Measurements from ENCODE around the gene CABLES2.

Gene CABLES2

DNA sequence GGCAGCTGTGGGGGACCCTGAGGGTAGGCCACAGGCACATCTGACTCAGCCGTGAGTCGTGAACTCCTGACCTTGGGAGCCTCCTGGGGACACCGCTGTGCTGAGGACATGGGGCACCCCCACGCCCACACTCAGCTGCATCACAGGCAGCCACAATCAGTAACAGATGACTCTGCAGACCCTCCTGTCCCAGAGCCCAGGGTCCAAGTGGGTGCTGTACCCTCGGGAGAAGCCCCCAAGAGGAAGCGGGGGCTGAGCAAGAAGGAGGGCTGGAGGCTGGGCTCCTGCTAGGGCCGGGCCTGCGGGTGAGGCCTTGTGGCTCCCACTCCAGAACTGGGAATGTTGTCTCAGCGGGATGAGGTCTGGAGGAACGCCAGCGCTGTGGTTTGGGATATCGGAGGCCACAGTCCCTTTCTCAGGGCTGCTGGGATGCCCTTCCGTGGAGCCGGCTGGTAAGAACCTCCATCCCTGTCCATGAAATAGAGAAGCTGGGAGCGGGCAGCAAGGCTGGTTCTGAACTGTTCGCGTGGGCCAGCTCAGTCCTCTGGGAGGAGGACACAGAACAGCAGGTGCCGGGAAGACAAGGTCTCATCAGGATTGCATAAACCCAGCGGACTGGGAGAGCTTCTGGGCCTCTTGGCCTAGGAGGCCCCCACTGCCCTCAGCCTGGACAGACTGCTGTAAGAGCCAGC is 36.8 kb downstream of the CABLES2 start:
- DNase-seq: no peak

DNA sequence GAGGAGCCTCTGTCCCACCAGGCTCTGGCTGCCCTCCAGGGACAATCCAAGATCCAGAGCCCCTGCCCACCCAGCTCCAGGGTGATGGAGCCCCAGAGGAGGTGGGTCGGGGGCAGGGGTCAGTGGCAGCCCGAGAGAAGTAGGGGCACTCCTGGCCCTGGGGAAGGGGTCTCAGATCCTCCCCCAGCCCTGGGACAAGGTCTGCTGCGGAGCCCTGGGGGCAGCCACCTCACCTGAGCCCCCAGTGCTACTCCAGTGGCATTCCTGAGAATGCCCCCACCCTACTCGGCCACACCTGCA is 37.3 kb downstream of the CABLES2 start:
- no peak for DNase-seq

DNA sequence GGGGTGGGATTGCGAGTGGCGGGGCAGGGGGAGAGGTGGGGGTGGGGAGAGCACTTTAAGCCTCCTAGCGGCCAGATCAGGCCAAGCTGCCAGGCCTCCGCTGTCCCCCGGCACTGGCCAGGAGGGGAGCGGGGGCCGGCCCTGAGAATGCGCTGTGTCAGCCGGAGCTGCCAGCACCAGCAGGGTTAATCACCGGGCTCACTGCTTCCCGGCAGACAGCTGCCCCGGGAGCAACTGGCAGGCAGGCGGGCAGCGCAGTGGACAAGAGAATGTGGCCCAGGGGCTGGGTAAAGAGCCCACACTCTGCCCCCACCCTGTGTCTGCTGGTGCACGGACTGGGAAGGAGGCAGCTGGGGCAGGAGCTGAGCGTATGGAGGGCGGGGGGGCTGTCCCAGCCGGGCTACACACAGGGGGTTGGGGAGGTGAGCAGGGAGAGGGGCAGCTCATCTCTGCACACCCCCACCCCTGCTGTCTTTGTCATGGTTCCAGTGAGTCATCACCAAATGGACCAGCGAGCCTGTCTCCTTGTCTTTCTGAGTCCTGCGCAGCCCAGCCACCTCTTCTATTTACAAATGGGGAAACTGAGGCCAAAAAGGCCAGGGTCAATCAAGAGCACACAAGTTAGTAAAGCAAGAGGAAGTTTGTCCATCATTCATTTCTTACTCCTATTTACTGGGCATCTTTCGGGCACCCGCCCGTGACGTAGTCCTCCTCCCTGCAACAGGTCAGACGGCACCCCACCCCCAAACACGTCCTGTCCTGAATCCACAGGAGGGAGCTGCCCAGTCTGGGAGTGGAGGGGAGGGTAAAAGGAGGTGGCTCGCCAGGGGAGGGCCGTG is 37.9 kb downstream of the CABLES2 start:
- DNase-seq: no peak

DNA sequence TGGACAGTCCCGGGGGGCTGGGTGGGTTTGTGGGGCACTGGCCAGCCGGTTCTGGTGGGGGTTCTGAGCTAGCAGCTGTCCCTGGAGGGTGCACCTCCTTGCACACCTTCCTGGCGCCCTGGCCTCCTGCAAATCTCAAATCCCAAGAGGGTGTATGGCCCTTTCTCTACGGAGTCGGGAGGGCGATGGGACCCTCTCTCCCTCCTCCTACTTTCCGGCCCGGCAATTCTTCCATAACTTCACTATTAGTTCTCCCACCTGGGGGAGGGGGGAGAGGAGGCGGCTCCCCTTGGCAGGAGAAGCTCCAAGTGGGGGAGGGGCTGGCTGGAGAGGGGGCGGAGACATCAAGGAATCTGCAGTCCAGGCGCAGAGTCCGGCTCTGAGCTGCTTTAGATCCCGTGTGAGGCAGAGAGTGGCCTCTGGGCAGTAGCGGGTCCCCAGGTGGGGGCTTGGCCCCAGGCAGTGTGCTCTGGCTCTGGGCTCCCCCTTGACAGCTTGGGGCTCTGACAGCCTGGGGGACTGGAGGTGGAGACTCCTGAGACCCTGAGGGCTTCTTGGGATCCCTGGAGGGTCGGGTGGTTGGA is 38.6 kb downstream of the CABLES2 start:
- no peak for DNase-seq

DNA sequence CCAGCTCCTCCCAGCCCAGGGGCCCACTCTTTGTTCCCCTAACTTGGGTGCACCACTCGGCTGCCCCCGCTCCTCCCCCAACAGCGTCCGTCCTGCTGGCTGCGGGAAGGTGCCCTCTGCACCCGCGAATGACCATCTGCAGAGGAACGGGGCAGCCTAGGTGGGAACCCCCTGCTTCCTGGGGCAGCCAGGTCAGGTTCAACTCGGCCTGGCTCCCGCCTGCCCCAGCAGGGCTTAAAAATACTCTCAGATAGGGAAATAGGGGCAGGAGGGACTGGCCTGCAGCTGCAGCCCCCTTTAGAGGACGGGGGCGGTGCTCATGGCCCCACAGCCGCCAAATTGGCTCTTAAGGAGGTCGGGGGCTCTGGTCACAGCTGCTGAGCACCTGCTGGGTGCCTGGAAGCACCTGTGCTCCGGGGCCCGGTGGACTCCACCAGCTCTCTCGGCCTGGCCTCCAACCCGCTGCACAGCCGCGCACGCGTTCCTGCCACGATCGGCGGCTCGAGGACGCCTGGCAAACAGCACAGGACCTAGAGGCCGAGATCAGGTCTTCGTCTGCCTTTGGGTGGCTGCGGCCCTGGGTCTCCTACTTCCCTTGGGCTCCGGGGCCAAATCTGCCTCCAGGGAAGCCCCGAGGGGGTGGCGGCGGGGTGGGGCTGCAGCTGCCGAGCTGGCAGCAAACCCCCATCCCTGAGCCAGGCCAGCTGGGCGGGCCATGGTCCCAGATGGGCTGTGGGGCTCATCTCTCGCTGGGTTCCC is 39.3 kb downstream of the CABLES2 start:
- DNase-seq: no peak

DNA sequence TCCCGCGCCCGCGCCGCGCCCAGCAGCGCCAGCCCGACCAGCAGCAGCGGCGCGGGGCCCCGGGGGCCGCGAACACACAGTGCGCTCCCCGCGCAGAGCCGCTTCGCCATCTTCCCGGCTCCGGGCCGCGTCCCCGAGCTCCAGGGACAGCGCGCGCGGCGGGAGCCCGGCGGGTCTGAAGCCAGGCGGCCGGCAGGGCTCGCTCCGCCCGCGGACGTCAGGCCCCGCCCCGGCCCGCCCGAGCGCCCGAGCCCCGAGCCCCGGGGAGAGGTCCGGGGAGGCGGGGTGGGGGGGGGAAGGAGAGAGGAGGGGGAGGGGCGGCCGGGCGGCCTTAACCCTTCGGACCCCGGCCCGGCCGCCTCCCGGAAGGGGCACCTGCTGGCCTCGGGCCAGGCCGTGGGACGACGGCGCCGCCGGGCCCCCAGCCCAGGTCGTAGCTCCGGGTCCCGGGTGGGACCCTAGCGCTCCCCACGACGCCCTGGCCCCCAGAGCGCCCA is 39.9 kb downstream of the CABLES2 start, which contains the start of gene LAMA5:
Gene LAMA5 (minus strand): TSS at position 177 of the 497 bp plus-strand sequence. CDS start 67 bp downstream, at position 110.
- DNase-seq: no peak

DNA sequence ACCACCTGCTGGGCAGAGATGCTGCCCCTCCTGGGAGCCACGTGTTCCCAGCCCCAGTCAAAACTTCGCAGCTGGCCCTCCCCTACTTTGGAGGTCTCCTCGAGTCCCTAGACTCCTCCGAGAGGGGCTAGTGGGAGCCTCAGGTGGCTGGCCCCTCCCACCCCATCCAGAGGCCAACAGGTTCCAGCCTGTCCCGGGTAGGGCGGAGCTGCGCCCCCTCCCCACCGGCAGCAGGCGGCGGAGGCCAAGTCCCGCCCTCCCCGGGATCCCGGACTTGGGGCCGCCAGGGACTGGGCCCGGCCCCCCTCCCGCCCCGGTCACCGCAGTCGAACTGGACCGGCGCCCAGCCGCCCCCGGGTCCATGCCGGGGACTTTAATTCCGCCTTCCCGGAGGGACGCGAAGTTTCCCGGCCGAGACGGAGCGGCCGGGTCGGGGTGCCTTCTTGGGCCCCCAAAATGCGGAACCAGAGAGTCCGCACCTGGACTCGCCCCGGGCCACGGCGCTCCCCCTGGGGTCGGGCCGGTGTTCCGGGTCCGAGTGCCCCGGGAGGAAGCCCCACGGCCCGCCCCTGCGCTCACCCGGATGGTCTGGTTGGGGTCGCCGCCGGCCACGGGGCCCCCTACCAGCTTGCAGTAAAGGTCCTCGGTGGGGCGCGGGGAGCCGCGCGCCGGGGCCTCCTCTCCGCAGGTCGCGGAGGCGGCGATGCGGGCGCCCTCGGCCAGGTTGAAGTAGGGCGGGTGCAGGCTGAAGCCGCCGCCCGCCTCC is 40.5 kb downstream of the CABLES2 start:
- DNase-seq: no peak

DNA sequence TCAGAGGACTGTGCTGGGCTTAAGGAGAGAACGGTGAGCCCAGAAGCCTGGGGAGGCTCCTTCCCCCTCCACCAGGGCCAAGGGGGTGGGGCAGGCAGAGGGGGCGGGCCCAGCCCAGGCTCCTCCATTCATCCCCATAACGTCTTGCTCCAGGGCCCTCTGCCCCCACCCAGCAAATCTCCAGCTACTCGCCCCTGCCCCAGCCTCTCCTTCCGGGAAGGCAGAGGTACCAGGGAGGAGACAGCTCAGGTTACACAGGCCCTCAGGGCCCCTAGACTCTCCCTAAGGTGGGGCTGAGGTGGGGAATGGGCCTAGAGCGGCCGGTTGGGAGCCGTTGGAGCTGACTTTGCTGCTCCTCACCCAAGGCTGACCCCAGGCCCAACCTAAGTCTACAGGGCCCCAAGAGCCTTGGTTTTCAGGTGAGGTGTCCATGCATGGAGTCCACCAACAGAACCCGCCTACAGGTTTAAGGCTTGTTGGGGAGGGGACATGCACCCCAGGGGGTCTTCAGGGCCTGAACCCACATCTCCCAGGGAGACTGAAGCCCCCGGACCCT is 41.2 kb downstream of the CABLES2 start:
- DNase-seq: no peak

DNA sequence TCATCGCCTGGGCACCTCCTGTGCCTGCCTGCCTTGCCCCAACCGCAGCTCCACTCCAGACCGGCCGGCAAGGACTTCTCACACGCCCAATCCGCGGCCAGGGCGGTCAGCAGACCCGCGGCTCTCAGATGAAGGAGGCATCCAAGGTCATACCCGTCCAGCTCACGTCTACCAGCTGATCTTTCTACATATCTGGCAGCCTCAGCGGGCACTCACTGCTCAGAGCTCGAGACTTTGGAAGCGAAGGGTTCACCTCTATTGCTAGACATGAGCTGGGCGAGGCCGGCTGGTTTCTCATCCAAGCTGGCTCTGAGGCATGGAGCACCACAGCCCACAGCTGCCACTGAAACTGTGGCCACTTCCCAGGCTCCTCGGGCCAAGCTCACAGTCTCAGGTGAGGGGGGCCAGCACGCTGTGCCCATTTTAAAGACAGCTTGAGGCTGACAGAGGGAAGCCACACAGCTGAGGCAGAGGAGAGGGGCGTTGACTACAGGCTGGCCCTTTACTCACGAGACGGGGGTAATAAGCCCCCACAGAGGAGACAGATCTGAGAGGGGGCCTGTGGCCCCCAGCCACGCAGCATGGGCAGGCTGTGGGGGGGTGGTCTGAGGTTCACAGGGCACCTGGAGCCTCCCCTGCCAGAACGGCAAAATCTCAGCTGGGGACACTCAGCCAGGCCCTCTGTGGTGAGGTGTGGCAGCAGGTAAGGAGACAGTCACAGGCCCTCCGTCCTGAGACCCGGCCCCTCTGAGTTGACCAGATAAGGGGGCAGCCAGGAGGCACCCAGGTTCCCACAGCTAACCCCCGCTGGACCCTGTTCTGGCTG is 42.0 kb downstream of the CABLES2 start:
- DNase-seq: no peak

DNA sequence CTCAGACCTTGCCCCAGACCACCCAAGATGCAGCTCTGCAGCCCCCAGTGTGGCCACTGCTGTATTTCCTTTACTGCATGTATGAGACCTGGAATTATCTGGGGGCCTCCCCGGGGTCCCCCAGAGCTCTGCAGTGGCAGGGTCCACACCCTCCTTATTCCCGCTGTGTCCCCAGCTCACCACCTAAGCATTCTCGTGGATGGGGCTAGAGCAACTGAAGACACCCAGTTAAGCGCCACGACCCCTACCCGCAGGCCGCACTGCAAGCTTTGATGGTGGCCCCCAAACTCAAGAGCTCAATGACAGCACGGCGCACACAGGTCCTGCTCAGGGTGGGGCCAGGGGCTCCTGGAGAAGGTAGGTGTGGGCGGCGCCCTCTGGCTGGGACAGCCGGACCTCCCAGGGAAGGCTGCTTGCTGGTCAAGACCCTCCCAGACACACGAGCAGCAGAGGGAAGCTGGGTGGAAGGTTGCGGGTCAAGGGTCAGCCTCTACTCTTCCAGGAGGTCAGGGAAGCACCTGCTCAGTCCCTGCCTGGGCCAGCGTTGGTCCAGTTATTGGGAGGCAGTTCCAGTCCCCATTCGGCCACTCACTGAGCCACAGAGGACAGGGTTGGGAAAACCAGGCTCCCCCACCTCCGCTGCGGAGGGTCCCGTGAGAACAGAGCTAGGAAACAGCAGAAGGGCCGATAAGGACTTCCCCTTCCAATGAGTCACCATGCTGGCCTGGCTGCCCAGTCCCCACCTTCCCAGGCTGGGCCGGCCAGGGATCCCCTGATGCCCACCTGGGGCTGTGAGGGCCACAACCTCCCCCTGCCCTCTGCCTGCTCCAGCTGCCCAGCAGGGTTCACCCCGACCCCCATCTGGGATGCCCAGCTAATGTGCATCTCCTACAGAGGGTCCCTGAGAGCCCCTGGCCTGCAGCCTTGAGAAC is 42.9 kb downstream of the CABLES2 start:
- no peak for DNase-seq

DNA sequence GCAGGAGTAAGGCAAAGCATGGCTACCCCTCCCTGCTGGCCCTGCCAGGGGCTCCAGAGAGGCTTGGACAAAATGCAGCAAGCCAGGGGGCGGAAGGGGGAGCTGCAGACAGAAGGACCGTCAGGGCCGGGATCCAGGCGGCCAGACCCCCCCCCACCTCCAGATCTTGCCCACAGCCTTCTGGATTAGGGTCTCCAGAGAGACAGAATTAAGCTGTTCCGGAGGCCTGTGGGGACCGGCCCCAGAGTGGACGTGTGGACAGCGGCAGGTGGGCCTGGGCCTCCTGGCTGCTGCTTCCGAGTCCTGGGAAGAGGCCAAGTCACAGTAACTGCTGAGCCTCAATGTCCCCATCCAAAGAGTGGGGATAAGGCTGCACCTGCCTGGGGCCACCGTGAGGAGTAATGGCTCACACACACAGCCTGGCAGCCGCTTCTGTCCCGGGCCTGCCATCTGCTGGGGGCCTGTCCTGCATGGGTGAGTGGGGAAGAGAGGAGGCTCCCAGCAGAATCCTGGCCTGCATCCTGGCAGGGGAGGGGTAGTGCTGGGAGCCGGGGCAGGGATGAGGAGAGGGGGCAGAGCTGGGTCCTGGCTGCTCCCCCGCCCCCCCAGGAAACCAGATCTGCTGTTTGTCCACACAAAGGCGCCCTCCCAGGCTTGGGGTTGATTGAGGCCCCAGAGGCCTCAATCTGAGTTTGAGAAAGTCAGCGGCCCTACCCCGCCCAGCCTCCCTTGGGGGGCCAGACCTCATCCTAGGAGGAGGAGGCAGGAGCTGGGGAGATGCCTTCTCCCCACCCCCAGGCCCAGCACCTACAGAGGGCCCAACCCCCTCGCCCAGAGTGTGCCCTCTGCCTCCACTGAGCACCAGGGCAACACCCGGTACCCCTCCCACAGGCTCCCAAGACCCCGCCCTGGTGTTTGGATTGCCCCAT is 43.8 kb downstream of the CABLES2 start:
- no peak for DNase-seq

DNA sequence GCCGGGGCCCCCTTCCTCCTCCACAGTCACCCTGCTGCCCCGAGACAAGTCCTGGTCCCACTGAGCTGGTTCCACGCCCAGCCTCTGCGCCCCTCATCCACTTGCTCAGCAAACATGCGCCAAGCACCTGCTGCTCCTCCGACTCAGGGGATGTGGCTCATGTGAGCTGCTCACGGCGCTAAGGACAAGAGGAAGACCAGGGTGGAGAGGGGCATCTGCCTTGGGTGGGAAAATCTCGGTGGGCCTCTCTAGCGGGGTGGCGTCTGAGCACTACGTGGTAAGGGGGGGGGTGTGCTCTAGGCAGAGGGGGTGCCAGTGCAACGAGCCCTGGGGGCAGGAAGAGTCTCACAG is 44.5 kb downstream of the CABLES2 start:
- DNase-seq: no peak

DNA sequence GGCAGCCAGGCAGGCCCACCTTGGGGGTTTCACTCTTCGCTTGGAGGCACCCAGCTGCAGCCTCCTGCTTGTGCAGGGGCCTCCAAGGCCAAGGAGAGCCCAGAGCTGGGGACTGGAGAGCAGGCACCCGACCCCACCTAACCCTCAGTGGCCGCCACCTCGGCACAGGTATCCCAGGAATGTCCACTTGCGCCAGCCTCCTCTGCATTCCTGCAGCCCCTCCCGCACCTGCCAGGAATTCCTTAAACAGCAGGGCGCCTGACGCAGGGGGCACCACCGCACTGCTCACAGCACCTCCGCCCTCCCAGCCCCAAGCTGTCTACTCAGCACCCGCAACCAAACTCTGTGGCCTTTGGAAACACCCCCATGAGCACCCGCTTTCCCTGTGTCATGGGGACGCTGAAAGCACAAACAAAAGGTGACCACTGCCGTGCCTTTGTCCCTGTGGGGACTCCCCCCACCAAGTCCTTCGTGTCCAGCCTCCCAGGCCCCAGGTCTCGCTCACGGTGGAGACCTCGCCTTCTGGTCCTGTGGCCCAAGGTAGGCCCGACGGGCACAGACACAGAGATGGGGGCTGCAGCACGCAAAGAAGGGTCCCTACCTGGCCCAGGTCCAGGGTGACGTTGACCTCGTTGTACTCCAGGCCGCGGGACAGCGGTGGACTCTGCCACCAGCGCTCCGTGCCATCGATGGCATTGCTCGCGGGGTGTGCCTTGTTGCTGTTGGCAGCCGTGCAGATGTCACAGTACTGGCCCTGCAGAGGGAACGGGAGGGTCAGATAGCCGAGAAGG is 45.1 kb downstream of the CABLES2 start:
- no peak for DNase-seq

DNA sequence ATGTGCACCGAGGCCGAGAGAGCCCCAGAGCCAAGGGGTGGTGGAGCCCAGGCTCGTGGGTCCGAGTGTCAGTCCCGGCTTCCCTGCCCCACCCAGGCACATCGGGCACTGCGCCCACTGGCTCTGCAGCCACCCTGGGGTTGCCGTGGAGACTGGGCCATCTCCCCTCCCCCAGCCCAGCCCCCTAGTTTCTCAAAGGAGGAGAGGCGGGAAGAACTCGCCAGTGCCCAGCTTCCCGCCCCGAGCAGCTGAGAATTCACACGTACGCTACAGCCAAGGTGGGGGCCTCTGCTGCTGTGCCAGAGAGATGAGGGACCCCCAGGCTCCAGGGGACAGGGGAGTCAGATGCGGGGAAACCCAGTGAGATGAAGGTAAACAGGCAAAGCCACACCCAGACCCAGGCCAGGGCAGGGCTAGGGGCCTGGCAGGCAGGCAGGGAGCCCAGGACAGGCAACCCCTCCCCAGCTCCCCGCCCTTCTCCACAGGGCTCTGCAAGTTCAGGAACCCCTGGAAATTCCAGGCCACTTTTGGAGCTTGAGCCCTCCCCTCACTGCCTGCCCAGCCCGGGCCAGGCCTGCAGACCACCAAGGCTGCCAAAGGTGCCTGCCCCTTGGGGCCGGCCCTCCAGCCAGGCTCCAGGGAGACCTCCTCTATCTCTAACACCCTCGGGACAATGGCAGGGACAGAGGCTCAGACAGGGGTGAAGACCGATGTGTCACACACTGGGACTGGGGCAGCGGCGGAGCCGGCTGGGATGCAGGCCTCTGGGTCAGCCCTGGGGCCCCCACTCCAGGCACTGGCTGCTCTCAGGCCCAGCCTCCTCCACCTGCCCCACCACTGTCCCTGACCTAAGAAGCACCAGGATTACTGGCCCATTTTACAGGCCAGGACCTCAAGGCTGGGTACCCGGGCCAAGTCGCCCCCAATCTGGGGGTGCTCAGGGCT is 46.0 kb downstream of the CABLES2 start:
- no peak for DNase-seq

DNA sequence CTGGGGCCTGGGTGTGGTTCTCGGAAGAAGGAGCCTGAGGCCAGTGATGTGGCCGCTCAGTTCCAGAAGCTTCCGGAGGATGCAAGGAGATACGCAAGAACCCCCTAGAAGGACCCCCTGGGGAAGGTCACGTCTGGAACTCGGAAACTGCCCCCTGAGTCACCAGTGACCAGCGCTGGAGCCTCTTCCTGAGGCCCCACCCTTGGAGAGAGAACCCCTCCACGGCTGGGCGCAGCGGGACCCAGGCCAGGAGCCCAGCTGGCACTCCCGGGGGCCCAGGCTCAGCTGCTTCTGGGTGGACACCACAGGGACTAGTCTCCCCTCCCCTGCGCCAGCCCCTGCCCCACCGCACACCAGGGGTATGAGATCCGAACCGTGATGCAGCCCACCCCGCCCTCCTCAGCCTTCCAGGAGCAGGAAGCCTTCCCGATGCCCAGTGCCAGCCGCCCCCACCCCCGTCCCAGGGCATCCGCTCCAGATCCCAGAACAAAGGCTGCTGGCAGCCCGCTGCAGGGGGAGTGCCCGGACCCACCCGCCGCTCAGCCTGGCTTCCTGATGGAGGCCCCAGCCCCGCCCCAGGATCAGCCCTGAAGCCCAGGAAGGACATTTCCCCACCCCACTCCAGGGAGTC is 47.5 kb downstream of the CABLES2 start:
- no peak for DNase-seq

DNA sequence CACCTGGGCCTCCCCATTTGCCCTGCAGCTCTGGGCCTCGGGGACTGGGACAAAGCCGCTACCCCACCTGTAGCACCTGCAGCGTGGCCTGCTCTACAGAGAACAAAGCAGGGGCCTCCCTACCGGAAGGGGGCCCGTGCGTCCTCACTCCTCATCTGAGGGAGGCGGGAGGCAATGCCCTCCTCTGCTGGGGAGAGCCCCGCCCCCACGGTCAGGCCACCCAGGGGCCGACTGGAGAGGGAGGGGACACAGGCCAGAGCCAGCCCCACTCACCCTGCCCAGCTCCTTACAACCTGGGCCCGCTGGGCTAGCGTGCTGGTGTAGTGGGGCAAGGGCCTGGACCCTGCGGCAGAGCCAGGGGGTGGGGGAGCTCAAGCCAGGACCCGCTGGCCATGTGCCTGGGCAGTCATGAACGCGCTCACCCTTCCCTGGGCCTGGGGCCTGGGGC is 48.0 kb downstream of the CABLES2 start:
- DNase-seq: no peak
